SIG-M5 (cell line): ENCODE measurements around the gene ZFAND3.
"Not testable (repeated sequence)": the region's sequence is repeated elsewhere in the genome, so short reads cannot be mapped to it uniquely, and the experiment has no call there.

Experiments
- DNase-seq: peaks from one replicate; lab custom pipeline; 2025; lab: John Stamatoyannopoulos, UW

The ZFAND3 gene

GRCh38 chr6:38091613-38092012 is 272.1 kb downstream of the ZFAND3 start:
- no peak for DNase-seq

GRCh38 chr6:38092465-38092864 is 272.9 kb downstream of the ZFAND3 start:
- DNase-seq = no peak

- no peak for DNase-seq
These were observed 273.4 kb downstream of the ZFAND3 start for GRCh38 chr6:38092964-38093363.

GRCh38 chr6:38095054-38095453 is 275.5 kb downstream of the ZFAND3 start:
- no peak for DNase-seq

- DNase-seq = no peak
These were observed 279.7 kb downstream of the ZFAND3 start for GRCh38 chr6:38099221-38099620.

GRCh38 chr6:38100380-38100779 is 280.9 kb downstream of the ZFAND3 start:
- DNase-seq = no peak

GRCh38 chr6:38103921-38104320 is 284.4 kb downstream of the ZFAND3 start:
- no peak for DNase-seq

- no peak for DNase-seq
These were observed 285.5 kb downstream of the ZFAND3 start for GRCh38 chr6:38105066-38105465.

GRCh38 chr6:38107073-38107472 is 287.5 kb downstream of the ZFAND3 start:
- DNase-seq = no peak

GRCh38 chr6:38110481-38110971 is 291.0 kb downstream of the ZFAND3 start:
- no peak for DNase-seq

GRCh38 chr6:38112181-38112580 is 292.7 kb downstream of the ZFAND3 start:
- DNase-seq = no peak

- no peak for DNase-seq
These were observed 294.5 kb downstream of the ZFAND3 start for GRCh38 chr6:38113825-38114576.

GRCh38 chr6:38114976-38115625 is 295.6 kb downstream of the ZFAND3 start:
- no peak for DNase-seq

GRCh38 chr6:38115626-38116008 is 296.1 kb downstream of the ZFAND3 start:
- DNase-seq = no peak

GRCh38 chr6:38116248-38116647 is 296.7 kb downstream of the ZFAND3 start:
- DNase-seq = no peak

- no peak for DNase-seq
These were observed 297.8 kb downstream of the ZFAND3 start for GRCh38 chr6:38117281-38117680.

- DNase-seq = no peak
These were observed 299.4 kb downstream of the ZFAND3 start for GRCh38 chr6:38118791-38119365.

- no peak for DNase-seq
These were observed 300.0 kb downstream of the ZFAND3 start for GRCh38 chr6:38119516-38119915.

- not testable (repeated sequence) for DNase-seq
These were observed 304.8 kb downstream of the ZFAND3 start for GRCh38 chr6:38124224-38124926.

GRCh38 chr6:38127284-38127683 is 307.8 kb downstream of the ZFAND3 start:
- no peak for DNase-seq

- DNase-seq = no peak
These were observed 312.0 kb downstream of the ZFAND3 start for GRCh38 chr6:38131527-38131965.

GRCh38 chr6:38133932-38134703 is 314.6 kb downstream of the ZFAND3 start:
- no peak for DNase-seq
